ENCODE data around the gene SH2B2.
"Not testable (repeated sequence)": the region's sequence is repeated elsewhere in the genome, so short reads cannot be mapped to it uniquely, and the experiment has no call there.

DNA sequence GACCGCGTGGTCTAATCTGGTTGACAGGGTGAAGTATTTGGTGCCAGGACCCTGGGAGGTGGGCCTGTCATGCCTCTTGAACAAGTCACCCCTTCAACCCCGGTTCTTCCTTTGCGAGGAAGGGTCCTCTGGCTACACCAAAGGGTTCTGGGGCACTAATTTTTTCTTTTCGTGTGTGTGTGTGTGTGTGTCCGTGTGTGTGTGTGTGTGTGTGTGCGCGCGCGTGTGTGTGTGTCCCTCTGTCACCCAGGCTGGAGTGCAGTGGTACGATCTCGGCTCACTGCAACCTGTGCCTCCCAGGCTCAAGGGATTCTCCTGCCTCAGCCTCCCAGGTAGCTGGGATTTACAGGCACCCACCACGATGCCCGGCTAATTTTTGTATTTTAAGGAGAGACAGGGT, 14.7 kb downstream of the SH2B2 start:
- TF ChIP-seq POLR2A (IDR thresholded peaks at IDR 0.05), result not testable (repeated sequence)
- TF ChIP-seq, protein P1, sequence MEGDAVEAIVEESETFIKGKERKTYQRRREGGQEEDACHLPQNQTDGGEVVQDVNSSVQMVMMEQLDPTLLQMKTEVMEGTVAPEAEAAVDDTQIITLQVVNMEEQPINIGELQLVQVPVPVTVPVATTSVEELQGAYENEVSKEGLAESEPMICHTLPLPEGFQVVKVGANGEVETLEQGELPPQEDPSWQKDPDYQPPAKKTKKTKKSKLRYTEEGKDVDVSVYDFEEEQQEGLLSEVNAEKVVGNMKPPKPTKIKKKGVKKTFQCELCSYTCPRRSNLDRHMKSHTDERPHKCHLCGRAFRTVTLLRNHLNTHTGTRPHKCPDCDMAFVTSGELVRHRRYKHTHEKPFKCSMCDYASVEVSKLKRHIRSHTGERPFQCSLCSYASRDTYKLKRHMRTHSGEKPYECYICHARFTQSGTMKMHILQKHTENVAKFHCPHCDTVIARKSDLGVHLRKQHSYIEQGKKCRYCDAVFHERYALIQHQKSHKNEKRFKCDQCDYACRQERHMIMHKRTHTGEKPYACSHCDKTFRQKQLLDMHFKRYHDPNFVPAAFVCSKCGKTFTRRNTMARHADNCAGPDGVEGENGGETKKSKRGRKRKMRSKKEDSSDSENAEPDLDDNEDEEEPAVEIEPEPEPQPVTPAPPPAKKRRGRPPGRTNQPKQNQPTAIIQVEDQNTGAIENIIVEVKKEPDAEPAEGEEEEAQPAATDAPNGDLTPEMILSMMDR (IDR thresholded peaks at IDR 0.05), result not testable (repeated sequence)
